ENCODE measurements around the gene NUDT4.
A peak's percentile ranks its signal among the peaks of the same experiment; 100 is the strongest.

Gene NUDT4

GRCh38 chr12:93377252-93378195, at the start of gene NUDT4:
TSS of gene NUDT4 (plus strand) at chr12:93377925. CDS start at chr12:93378323, 398 bp downstream.
- peak; percentile 94 for DNase-seq

GRCh38 chr12:93333054-93333453, 44.7 kb upstream of the NUDT4 start:
- DNase-seq = no peak

- DNase-seq = no peak
These were observed 43.9 kb upstream of the NUDT4 start for GRCh38 chr12:93333828-93334227.

- no peak for DNase-seq
These were observed 42.0 kb upstream of the NUDT4 start for GRCh38 chr12:93335603-93336162.

DNA sequence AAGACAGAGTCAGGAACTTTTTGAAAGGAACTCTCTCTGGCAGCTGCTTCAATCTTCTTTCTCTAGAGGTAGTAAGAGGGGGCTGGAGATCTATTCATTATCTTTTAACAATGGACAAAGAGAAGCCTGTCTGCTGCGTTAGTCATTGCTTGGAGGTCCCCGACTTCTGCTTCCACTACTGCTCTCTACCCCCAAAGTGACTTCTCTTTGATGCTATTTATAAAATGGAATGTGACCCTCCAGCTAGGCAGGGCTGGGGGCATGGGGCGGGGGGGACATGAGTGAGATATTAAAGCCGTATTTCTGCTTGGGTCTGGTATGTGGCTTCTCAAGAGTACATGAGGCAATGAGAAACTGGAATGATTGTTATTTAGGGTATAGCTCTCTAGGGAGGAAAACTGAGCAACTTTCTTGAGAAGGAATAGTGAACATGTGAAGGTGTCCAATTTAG, 41.4 kb upstream of the NUDT4 start:
- DNase-seq = no peak

- DNase-seq = no peak
These were observed 39.1 kb upstream of the NUDT4 start for GRCh38 chr12:93338598-93338997.

DNA sequence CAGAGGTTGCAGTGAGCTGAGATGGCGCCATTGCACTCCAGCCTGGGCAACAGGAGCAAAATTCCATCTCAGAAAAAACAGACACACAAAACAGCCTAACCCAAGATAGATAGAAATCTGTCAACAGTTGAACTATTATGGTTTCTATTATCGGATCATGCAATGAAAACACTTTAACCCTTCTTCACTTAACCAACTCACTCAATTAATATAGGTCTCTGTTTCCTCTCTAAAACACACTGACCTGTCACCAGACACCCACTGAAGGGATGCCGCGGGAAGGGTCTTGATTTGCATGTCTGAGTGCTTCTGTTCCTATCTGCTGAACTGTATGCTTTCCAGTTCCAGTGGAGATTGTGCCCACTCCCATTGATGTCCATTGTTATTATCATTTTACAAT, 38.0 kb upstream of the NUDT4 start:
- DNase-seq = no peak

- DNase-seq = no peak
These were observed 36.2 kb upstream of the NUDT4 start for GRCh38 chr12:93341409-93342049.

DNA sequence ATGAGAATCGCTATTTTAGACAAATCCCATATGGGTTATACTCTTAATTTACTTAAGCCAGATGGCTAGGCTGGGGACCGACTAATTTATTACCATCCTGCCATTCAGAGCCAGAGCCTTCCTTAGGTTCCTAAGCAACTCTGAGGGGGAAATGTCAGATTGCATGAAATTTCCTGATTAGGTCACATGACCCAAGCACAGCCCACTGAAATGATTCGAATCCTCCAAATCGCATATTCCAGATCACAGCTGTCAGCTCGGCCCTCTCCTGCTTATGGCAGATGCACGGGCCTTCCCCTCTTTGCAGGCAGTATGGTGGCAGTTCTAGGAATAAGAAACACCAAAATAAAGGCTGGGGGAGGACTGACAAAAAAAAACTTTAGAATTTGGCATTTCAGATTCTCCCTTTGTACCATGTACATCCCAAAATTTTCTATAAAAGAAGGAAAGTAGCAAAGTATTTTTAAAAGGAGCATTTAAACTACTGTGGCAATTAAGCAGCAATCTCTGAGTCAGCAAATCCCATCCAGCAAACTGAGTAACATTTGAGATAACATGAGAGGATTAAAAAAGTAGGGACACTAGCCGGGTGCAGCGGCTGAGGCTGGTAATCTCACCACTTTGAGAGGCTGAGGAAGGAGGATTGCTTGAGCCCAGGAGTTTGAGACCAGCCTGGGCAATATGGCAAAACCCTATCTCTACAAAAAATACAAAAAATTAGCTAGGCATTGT, 30.5 kb upstream of the NUDT4 start:
- DNase-seq = no peak

DNA sequence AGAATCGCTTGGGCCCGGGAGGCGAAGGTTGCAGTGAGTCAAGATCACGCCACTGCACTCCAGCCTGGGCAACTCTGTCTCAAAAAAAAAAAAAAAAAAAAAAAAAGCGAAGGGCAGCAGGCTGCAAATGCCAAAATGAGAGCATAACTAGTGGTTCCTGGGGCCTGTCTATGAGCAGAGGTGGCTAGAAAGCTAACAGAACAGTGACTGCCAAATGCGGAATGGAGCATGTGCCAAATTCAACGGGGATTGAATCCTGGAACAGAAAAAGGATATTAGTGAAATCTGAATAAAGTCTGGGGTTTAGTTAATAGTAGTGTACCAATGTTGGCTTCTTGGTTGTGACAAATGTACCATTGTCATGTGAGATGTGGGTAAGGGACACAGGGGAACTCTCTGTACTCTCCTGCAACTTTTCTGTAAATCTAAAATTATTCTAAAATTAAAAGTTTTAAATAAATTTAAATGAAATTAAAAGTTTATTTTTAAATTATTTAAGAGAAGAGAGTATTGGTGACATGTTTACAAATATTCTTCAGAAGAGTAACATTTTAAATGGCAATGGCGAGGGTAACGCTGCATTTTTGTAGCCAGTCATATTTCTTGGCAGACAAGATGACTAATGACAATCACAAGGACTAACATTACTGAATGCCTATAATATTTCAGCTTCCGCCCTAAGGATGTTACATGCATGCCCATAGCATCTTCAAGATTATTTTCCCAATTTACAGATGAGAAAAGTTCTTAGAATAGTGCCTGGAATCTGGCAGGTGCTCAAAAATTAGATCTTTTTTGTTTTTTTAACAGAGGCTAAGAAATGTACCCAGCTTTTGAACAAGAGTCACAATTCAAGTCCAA, 28.9 kb upstream of the NUDT4 start:
- no peak for DNase-seq

GRCh38 chr12:93351726-93352125, 26.0 kb upstream of the NUDT4 start:
- no peak for DNase-seq

GRCh38 chr12:93352321-93352720, 25.4 kb upstream of the NUDT4 start:
- no peak for DNase-seq

DNA sequence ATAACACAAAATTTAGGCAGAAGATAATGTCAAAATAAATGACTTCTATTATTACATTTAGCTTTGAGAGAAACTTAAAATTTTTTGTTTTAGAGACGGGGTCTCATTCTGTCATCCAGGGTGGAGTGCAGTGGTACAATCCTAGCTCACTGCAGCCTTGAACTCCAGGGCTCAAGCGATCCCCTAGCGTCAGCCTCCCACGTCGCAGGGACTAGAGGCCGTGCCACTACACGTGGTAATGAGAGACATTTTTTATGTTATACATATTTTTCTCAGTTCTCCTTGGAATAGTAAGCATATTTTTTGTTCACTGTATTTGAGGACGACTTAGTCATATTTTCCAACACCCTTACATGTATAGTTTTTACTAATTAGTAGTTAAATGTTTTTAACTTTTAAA, 21.5 kb upstream of the NUDT4 start:
- DNase-seq = no peak

DNA sequence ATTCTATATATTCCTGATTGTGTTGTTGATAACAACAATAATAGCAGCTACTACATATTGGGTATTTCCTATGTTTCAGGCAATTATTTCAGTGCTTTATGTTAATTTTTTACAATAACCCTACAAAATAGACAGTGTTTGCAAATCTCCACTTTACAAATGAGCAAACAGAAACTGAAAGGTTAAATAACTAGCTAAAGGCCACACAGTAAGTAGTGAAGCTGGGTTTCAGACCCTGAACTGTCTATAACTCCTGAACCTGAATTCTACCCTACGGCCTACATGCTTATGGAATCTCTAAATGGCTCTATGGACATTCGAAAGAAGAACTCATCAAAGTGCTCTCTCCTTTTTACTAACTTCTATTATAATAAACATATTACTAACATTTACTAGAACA, 19.7 kb upstream of the NUDT4 start:
- no peak for DNase-seq

DNA sequence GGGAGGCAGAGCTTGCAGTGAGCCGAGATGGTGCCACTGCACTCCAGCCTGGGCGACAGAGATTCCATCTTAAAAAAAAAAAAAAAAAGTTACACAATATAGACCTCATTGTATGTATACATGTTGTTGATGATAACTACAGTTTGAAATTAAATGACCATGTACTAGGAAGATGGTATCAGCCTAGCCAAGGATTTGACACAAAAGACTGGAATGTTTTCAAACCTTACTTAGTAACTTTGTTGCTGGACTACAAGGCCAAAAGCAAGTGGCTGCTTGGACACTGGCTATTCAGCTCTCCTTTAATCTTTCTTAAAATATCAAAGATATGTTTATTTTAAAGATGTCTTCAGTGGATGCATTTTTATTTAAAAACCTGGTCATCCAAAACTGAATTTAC, 18.9 kb upstream of the NUDT4 start:
- no peak for DNase-seq

DNA sequence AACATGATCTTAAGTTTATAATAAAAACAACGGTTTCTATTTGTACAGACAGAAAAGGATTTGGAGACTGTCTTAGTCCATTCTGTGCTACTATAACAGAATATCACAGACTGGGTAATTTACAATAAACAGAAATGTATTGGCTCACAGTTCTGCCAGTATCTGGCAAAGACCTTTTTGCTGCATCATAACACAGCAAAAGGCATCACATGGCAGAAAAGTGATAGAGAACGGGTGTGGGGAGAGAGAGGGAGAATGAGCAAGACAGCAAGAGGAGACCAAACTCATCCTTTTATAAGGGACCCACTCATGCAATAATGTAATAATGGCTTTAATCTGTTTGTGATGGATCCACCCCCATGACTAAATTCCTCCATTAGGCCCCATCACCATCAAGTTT, 17.0 kb upstream of the NUDT4 start:
- no peak for DNase-seq

- DNase-seq = no peak
These were observed 16.4 kb upstream of the NUDT4 start for GRCh38 chr12:93361151-93361919.

GRCh38 chr12:93363841-93364297, 13.9 kb upstream of the NUDT4 start:
- no peak for DNase-seq

DNA sequence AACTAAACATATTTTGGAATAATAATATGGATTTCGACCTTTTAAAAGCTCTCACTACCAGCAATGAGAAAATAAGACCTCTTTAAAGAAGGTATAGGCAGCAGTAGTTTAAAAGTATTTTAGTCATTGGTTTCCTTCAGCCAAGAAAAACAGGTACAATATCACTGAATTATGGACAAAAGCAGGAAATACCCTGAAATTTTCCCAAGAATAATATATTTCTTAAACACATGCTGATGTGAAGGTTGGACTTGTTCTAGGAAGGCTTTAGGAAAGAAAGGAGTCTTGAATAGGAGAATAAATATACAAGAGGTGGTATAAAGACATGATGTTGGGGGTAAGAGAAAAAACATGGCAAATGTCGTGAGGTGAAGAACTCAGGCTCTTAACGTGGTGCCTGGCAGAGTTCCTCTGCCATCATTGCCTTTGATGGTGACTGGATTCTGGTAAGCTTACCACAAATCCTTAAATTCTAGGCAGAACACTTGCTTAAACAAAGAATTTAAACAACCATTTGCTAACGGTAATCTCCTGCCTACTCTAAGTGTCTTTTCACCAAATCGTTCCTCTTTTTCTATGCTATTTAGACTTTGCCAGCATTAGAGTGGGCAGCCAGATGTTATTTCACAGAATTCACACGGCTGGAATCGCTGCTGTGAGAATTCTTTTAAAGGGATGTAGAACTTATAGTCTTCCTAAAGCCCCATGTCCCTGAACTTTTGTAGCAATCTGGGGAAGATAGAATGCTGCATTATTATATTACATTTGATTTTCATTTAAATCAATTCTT, 11.9 kb upstream of the NUDT4 start:
- DNase-seq = no peak

GRCh38 chr12:93366422-93366821, 11.3 kb upstream of the NUDT4 start:
- no peak for DNase-seq
